Suprapubic skin (tissue), 4 donors: ENCODE measurements around the gene C2orf68. TPM values are rescaled to one million over a fixed set of nuclear protein-coding genes. Genes with fewer than 3 reads are reported as not detected.

Source experiments
- DNase-seq, 2 donors: peaks; one replicate each; pipeline ENCODE4 v3.0.0-alpha.2; 2019; ENCODE audit warnings: low spot score in 2 of 2
- H3K27ac ChIP-seq: fragments of 200-600 bp; sonication (generic); one replicate; pipeline ENCODE4 v1.5.1; 2019
- H3K27me3 ChIP-seq: fragments of 200-600 bp; sonication (generic); one replicate; pipeline ENCODE4 v1.5.1; 2019
- H3K36me3 ChIP-seq: fragments of 200-600 bp; sonication (generic); one replicate; pipeline ENCODE4 v1.5.1; 2019
- H3K4me1 ChIP-seq: fragments of 200-600 bp; sonication (generic); one replicate; pipeline ENCODE4 v1.5.1; 2019
- H3K4me3 ChIP-seq: fragments of 200-600 bp; sonication (generic); one replicate; pipeline ENCODE4 v1.5.1; 2019; ENCODE audit warnings: mild to moderate bottlenecking
- H3K9me3 ChIP-seq: fragments of 200-600 bp; sonication (generic); one replicate; pipeline ENCODE4 v1.5.1; 2019
- EP300 ChIP-seq: sonication (generic); formaldehyde crosslinking; IDR thresholded peaks from one replicate; pipeline ENCODE4 v1.6.1; 2017; ENCODE audit warnings: antibody characterized with exemption
- POLR2A ChIP-seq, 2 donors: fragments of 450-650 bp; IDR thresholded peaks; one replicate each; pipeline ENCODE4 v1.6.1; 2017; ENCODE audit warnings: antibody characterized with exemption in 2 of 2, mild to moderate bottlenecking in 2 of 2, moderate library complexity in 2 of 2
- POLR2AphosphoS5 ChIP-seq, 3 donors: sonication (generic); formaldehyde crosslinking; IDR thresholded peaks; one replicate each; pipeline ENCODE4 v1.6.1; 2017; ENCODE audit warnings: antibody characterized with exemption in 3 of 3
- WGBS: methylation state at CpG from one replicate; pipeline ENCODE4 v1.1.5; 2018; 5-methylcytosine and 5-hydroxymethylcytosine counted together
- total RNA-seq, 4 donors: library from RNA; depleted of rRNA; stranded (reverse); fragments of >200 nt; gene quantifications; one replicate each; pipeline ENCODE4 v1.1.0, GENCODE V29; 2016
- TF ChIP-seq, protein P1 (sequence below), 2 donors: fragments of 200-600 bp in 1 of 2; fragments of 450-650 bp in 1 of 2; sonication (generic) in 1 of 2; IDR thresholded peaks; one replicate each; pipeline ENCODE4 v1.5.1; 2016 to 2019; ENCODE audit warnings: antibody characterized with exemption in 2 of 2, mild to moderate bottlenecking in 1 of 2, moderate library complexity in 1 of 2

Gene C2orf68
- total RNA-seq, 4 donors from 2014 or later: 15.8 to 28.1 (median 18.3) TPM

DNA sequence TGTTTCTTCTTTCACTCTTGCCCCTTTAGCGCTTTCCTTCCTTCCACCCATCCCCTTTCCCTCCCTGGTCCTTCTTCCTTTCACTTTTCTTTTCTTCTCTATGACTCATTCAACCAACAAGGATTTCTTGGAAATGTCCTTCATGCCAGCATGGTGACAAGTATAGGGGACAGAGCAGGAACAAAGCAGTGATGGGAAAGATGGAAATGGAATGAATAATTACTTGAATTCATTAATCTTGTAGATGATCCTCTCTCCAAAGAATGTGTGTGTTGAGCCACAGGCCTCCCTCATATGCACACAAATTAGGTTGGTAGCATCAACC, 26.1 kb downstream of the C2orf68 start:
- H3K4me1 ChIP-seq: peaks cover 68% of the 10 kb centered on the region
- H3K36me3 ChIP-seq: no peaks in the 10 kb centered on the region
- TF ChIP-seq POLR2A (IDR thresholded peaks at IDR 0.05) (no peak), POLR2AphosphoS5 (IDR thresholded peaks at IDR 0.05) (no peak), EP300 (no peak)
- TF ChIP-seq, protein P1, sequence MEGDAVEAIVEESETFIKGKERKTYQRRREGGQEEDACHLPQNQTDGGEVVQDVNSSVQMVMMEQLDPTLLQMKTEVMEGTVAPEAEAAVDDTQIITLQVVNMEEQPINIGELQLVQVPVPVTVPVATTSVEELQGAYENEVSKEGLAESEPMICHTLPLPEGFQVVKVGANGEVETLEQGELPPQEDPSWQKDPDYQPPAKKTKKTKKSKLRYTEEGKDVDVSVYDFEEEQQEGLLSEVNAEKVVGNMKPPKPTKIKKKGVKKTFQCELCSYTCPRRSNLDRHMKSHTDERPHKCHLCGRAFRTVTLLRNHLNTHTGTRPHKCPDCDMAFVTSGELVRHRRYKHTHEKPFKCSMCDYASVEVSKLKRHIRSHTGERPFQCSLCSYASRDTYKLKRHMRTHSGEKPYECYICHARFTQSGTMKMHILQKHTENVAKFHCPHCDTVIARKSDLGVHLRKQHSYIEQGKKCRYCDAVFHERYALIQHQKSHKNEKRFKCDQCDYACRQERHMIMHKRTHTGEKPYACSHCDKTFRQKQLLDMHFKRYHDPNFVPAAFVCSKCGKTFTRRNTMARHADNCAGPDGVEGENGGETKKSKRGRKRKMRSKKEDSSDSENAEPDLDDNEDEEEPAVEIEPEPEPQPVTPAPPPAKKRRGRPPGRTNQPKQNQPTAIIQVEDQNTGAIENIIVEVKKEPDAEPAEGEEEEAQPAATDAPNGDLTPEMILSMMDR (IDR thresholded peaks at IDR 0.05): no peak
- H3K27me3 ChIP-seq: no peaks in the 10 kb centered on the region
- peak overlapping the region; percentile 91 for H3K27ac ChIP-seq
- H3K4me3 ChIP-seq: peak overlapping the region; percentile 64
- 48% methylated on average over 1 of the region's 1 CpG for WGBS
- H3K9me3 ChIP-seq: no peaks in the 10 kb centered on the region
- no peak for DNase-seq

GRCh38 chr2:85584857-85585780, 26.7 kb downstream of the C2orf68 start:
- H3K4me3 ChIP-seq: peak overlapping the region; percentile 64
- no peak for DNase-seq
- H3K36me3 ChIP-seq: no peaks in the 10 kb centered on the region
- peak overlapping the region; percentile 91 for H3K27ac ChIP-seq
- no peaks in the 10 kb centered on the region for H3K9me3 ChIP-seq
- WGBS: 29% methylated on average over 9 of the region's 9 CpGs
- H3K4me1 ChIP-seq: peaks cover 65% of the 10 kb centered on the region
- H3K27me3 ChIP-seq: no peaks in the 10 kb centered on the region
- no peak for TF ChIP-seq POLR2A (IDR thresholded peaks at IDR 0.05)
- peak in 2 of 3 donors; percentile 10 to 56 for TF ChIP-seq POLR2AphosphoS5 (IDR thresholded peaks at IDR 0.05)

GRCh38 chr2:85584354-85584856, 27.5 kb downstream of the C2orf68 start, which contains the start of gene VAMP5:
Gene VAMP5, plus strand, starts transcription at chr2:85584431. Its CDS starts 60 bp downstream, at chr2:85584491.
- Histone ChIP-seq H3K4me3 (peak within 1 kb of the TSS; percentile 64), H3K27me3 (no peaks in the 10 kb centered on the region), H3K27ac (peak within 1 kb of the TSS; percentile 91), H3K4me1 (peaks cover 65% of the 10 kb centered on the region), H3K9me3 (no peaks in the 10 kb centered on the region), H3K36me3 (no peaks in the 10 kb centered on the region)
- DNase-seq: no peak
- WGBS: 29% methylated on average over 26 of the region's 52 CpGs
- TF ChIP-seq, protein P1 (IDR thresholded peaks at IDR 0.05): no peak
- TF ChIP-seq EP300: no peak
- no peak for TF ChIP-seq POLR2AphosphoS5 (IDR thresholded peaks at IDR 0.05)
- TF ChIP-seq POLR2A (IDR thresholded peaks at IDR 0.05): no peak

DNA sequence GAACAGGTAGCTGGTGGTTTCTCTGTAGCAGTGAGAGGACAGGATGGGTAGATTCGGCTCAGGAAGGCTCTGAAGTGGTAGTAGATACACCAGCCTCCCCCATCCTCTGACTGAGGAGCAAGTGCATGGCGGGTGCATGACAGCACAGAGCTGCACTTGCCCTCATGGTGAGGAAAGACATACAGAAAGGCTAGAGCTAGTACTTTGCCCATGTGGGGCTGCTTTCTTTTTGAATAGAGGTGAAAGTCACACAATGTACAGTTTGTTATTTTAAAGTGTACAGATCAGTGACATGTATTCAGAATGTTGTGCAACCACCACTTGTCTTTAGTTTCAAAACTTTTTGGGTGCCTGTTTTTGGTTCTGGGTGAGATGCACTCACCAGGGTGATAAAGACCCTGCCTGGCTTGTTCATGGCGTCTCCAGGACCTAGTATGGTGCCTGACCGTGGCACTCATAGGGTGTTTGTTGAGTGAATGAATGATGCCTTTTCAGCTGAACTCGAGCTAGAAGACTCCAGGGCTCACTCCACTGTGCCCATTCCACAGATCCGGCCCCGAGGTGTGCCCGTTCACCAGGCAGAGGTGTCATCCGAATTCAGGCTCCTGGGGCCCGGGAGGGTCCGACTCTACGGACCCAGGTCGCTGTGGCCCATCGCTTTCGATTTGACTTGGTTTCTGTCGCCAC, 28.1 kb downstream of the C2orf68 start:
- Histone ChIP-seq H3K36me3 (no peaks in the 10 kb centered on the region), H3K4me1 (peaks cover 65% of the 10 kb centered on the region), H3K4me3 (peak overlapping the region; percentile 64), H3K9me3 (no peaks in the 10 kb centered on the region), H3K27ac (peak overlapping the region; percentile 91), H3K27me3 (no peaks in the 10 kb centered on the region)
- TF ChIP-seq EP300 (no peak), POLR2A (IDR thresholded peaks at IDR 0.05) (no peak), POLR2AphosphoS5 (IDR thresholded peaks at IDR 0.05) (no peak)
- TF ChIP-seq, protein P1 (IDR thresholded peaks at IDR 0.05): no peak
- 40% methylated on average over 15 of the region's 16 CpGs for WGBS
- no peak for DNase-seq

DNA sequence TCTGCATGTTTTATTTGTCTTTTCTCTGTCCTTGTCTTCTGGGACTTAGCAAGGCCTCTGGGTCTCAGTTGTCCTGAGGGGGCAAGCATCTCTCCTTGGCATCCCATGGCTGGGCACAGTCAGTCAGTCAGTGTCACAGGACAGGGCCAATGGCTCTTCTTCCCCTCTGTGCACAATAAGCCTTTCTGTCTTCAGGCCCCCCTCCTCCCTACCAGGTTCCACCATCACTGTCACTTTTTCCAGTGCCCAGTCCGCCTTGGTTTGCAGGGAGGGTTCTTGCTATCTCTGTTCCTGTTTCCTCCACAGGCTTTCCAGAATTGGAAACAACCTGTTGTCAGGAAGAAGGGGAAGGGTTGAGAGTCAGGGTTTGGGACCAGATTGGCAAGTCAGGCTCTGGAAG, 29.4 kb downstream of the C2orf68 start:
- TF ChIP-seq, protein P1 (IDR thresholded peaks at IDR 0.05): no peak
- no peak for TF ChIP-seq EP300
- TF ChIP-seq POLR2A (IDR thresholded peaks at IDR 0.05): no peak
- TF ChIP-seq POLR2AphosphoS5 (IDR thresholded peaks at IDR 0.05): no peak
- no peak overlapping the region for H3K27ac ChIP-seq

More for the DNA sequence above, 29.4 kb downstream of the C2orf68 start:
- no peaks in the 10 kb centered on the region for H3K36me3 ChIP-seq
- 76% methylated on average over 1 of the region's 1 CpG for WGBS
- H3K4me3 ChIP-seq: no peak overlapping the region
- H3K4me1 ChIP-seq: peaks cover 62% of the 10 kb centered on the region
- H3K27me3 ChIP-seq: no peaks in the 10 kb centered on the region
- H3K9me3 ChIP-seq: no peaks in the 10 kb centered on the region
- DNase-seq: no peak
